Fibroblast of skin of right quadriceps (primary cell): ENCODE data around the gene FGFR4.
"Not testable (repeated sequence)": the region's sequence is repeated elsewhere in the genome, so short reads cannot be mapped to it uniquely, and the experiment has no call there.

Source experiments
- DNase-seq: peaks from one replicate; pipeline ENCODE4 v3.0.0-alpha.2; 2013

The FGFR4 gene

GRCh38 chr5:177086654-177087397 lies at the start of gene FGFR4:
Gene FGFR4, plus strand, starts transcription at chr5:177086915. Its CDS starts 2,688 bp downstream, at chr5:177089603.
- DNase-seq, result peak; percentile 63

- no peak for DNase-seq
These were observed 49.8 kb upstream of the FGFR4 start for GRCh38 chr5:177036921-177037320.

- DNase-seq, result peak; percentile 61
These were observed 45.8 kb upstream of the FGFR4 start for GRCh38 chr5:177040814-177041420.

- no peak for DNase-seq
These were observed 44.8 kb upstream of the FGFR4 start for GRCh38 chr5:177041936-177042335.

GRCh38 chr5:177043114-177043513 lies 43.6 kb upstream of the FGFR4 start:
- DNase-seq, result no peak

GRCh38 chr5:177043958-177044357 lies 42.8 kb upstream of the FGFR4 start:
- no peak for DNase-seq

- no peak for DNase-seq
These were observed 42.1 kb upstream of the FGFR4 start for GRCh38 chr5:177044641-177045040.

GRCh38 chr5:177045631-177046030 lies 41.1 kb upstream of the FGFR4 start:
- no peak for DNase-seq

- not testable (repeated sequence) for DNase-seq
These were observed 38.2 kb upstream of the FGFR4 start for GRCh38 chr5:177048531-177048930.

GRCh38 chr5:177049285-177049684 lies 37.4 kb upstream of the FGFR4 start:
- DNase-seq, result no peak

GRCh38 chr5:177064500-177065277 lies 22.0 kb upstream of the FGFR4 start:
- no peak for DNase-seq

- no peak for DNase-seq
These were observed 21.2 kb upstream of the FGFR4 start for GRCh38 chr5:177065491-177065890.

- no peak for DNase-seq
These were observed 20.5 kb upstream of the FGFR4 start for GRCh38 chr5:177066224-177066623.

GRCh38 chr5:177067503-177067902 lies 19.2 kb upstream of the FGFR4 start:
- DNase-seq, result no peak

- DNase-seq, result no peak
These were observed 16.1 kb upstream of the FGFR4 start for GRCh38 chr5:177070536-177071191.

GRCh38 chr5:177071666-177072385 lies 14.9 kb upstream of the FGFR4 start:
- DNase-seq, result peak; percentile 80

- no peak for DNase-seq
These were observed 9.4 kb upstream of the FGFR4 start for GRCh38 chr5:177077335-177077734.

- no peak for DNase-seq
These were observed 7.1 kb upstream of the FGFR4 start for GRCh38 chr5:177079606-177080005.

- DNase-seq, result no peak
These were observed 6.5 kb upstream of the FGFR4 start for GRCh38 chr5:177080265-177080664.

- no peak for DNase-seq
These were observed 4.9 kb upstream of the FGFR4 start for GRCh38 chr5:177081859-177082258.

- no peak for DNase-seq
These were observed 3.4 kb upstream of the FGFR4 start for GRCh38 chr5:177083357-177083756.

- DNase-seq, result no peak
These were observed 2.5 kb upstream of the FGFR4 start for GRCh38 chr5:177084175-177084574.
